ENCODE measurements around the gene CEMP1. TPM values are rescaled to one million over a fixed set of nuclear protein-coding genes. Genes with fewer than 3 reads are reported as not detected.
A peak's percentile ranks its signal among the peaks of the same experiment; 100 is the strongest.

The CEMP1 gene
- total and polyA plus RNA-seq, 11 donors, result 0.04 to 0.27 (median 0.18) TPM; not detected in 8

- H3K4me3 ChIP-seq, result peak within 1 kb of the TSS; percentile 18 to 90 (median 67)
Measured at GRCh38 chr16:2520097-2520783, 11.0 kb downstream of the CEMP1 start, which contains the start of gene AMDHD2. AMDHD2 (plus strand) TSS chr16:2520371; CDS start chr16:2520459, 88 bp downstream.

GRCh38 chr16:2519711-2520080, 11.5 kb downstream of the CEMP1 start:
- Histone ChIP-seq H3K4me1 (peaks cover 22 to 63% (median 58%) of the 10 kb centered on the region in 12 donors), H3K4me3 (peak overlapping the region in 10 of 12 donors; percentile 58 to 90 (median 68)), H3K27ac (peak overlapping the region in 11 of 12 donors; percentile 73 to 99 (median 85)), H3K27me3 (no peaks in the 10 kb centered on the region), H3K36me3 (peaks cover 0 to 45% (median 27%) of the 10 kb centered on the region in 9 donors), H3K9me3 (no peaks in the 10 kb centered on the region)
- WGBS, 4 donors, result 34 to 48% (median 41%) methylated on average over 20 to 22 of the region's 22 CpGs
- peak in 1 of 4 donors; percentile 11 for ATAC-seq
- intact Hi-C loops (cut with DNase I), result loop anchor here in 2 of 10 donors (2.0 to 10.0 kb wide), 2 partner anchors 17 to 255 kb away; partner anchors contain the start of gene RNPS1 (in 1 of the 2)
- no peak for TF ChIP-seq CTCF (IDR thresholded peaks at IDR 0.05)
- no peak for TF ChIP-seq POLR2A (IDR thresholded peaks at IDR 0.05)
- DNase-seq, result peak in 1 of 5 donors; percentile 41

More at GRCh38 chr16:2520097-2520783, 11.0 kb downstream of the CEMP1 start, which contains the start of gene AMDHD2:
- Histone ChIP-seq H3K27ac (peak within 1 kb of the TSS in 11 of 12 donors; percentile 73 to 99 (median 85)), H3K9me3 (no peaks in the 10 kb centered on the region), H3K36me3 (peaks cover 0 to 49% (median 33%) of the 10 kb centered on the region in 9 donors), H3K4me1 (peaks cover 22 to 58% (median 53%) of the 10 kb centered on the region in 12 donors), H3K27me3 (no peaks in the 10 kb centered on the region)
- TF ChIP-seq CTCF (IDR thresholded peaks at IDR 0.05), result no peak
- peak in 1 of 2 donors; percentile 41 for TF ChIP-seq POLR2A (IDR thresholded peaks at IDR 0.05)
- 0 to 1% (median 1%) methylated on average over 30 to 83 of the region's 83 CpGs for WGBS, 4 donors
- DNase-seq (peak; percentile 92 to 95 (median 94)), ATAC-seq (peak; percentile 80 to 93 (median 85))
- intact Hi-C loops (cut with DNase I), result no loop called here

GRCh38 chr16:2518823-2519710, 12.1 kb downstream of the CEMP1 start:
- peak overlapping the region in 10 of 12 donors; percentile 58 to 90 (median 68) for H3K4me3 ChIP-seq
- ATAC-seq, result no peak
- peaks cover 22 to 66% (median 58%) of the 10 kb centered on the region in 12 donors for H3K4me1 ChIP-seq
- peaks cover 0 to 38% (median 21%) of the 10 kb centered on the region in 9 donors for H3K36me3 ChIP-seq
- no peaks in the 10 kb centered on the region for H3K27me3 ChIP-seq
- no peak for TF ChIP-seq POLR2A (IDR thresholded peaks at IDR 0.05)
- intact Hi-C loops (cut with DNase I), result loop anchor here in 2 of 10 donors (2.0 to 10.0 kb wide), 2 partner anchors 18 to 254 kb away; partner anchors contain the start of gene RNPS1 (in 1 of the 2)
- no peaks in the 10 kb centered on the region for H3K9me3 ChIP-seq
- H3K27ac ChIP-seq, result peak overlapping the region in 11 of 12 donors; percentile 73 to 99 (median 85)
- DNase-seq, result peak in 3 of 5 donors; percentile 21 to 66 (median 48)
- WGBS, 4 donors, result 78 to 84% (median 82%) methylated on average over 31 to 39 of the region's 39 CpGs

GRCh38 chr16:2517954-2518605, 13.1 kb downstream of the CEMP1 start:
- peaks cover 22 to 71% (median 61%) of the 10 kb centered on the region in 12 donors for H3K4me1 ChIP-seq
- DNase-seq, result peak in 1 of 5 donors; percentile 58
- no peak for ATAC-seq
- intact Hi-C loops (cut with DNase I), result loop anchor here in 2 of 10 donors (2.0 to 10.0 kb wide), 2 partner anchors 19 to 253 kb away; partner anchors contain the start of gene RNPS1 (in 1 of the 2)
- no peaks in the 10 kb centered on the region for H3K27me3 ChIP-seq
- 62 to 75% (median 67%) methylated on average over 9 to 12 of the region's 12 CpGs for WGBS, 4 donors
- H3K36me3 ChIP-seq, result peaks cover 0 to 29% (median 12%) of the 10 kb centered on the region in 9 donors
- no peaks in the 10 kb centered on the region for H3K9me3 ChIP-seq
- peak overlapping the region in 1 of 12 donors; percentile 33 for H3K4me3 ChIP-seq
- peak overlapping the region in 8 of 12 donors; percentile 3 to 99 (median 58) for H3K27ac ChIP-seq
- TF ChIP-seq POLR2A (IDR thresholded peaks at IDR 0.05) (no peak), CTCF (IDR thresholded peaks at IDR 0.05) (no peak)
